Esophagus (tissue), 2 donors: ENCODE data around the gene XG. TPM values are rescaled to one million over a fixed set of nuclear protein-coding genes. Genes with fewer than 3 reads are reported as not detected.
"Not testable (repeated sequence)": the region's sequence is repeated elsewhere in the genome, so short reads cannot be mapped to it uniquely, and the experiment has no call there.

Experiments used
- H3K27ac ChIP-seq, 2 donors: one replicate each; pipeline ENCODE4 v1.5.1; 2013; ENCODE audit warnings: low read depth in 2 of 2, mild to moderate bottlenecking in 2 of 2, inconsistent platforms in 1 of 2, low read length in 1 of 2, moderate library complexity in 1 of 2
- H3K27me3 ChIP-seq, 2 donors: one replicate each; pipeline ENCODE4 v1.6.1; 2013; ENCODE audit warnings: low read length in 2 of 2, control low read depth in 1 of 2, mild to moderate bottlenecking in 1 of 2; ENCODE audit not compliant: insufficient read depth in 2 of 2, control insufficient read depth in 1 of 2
- H3K36me3 ChIP-seq, 2 donors: one replicate each; pipeline ENCODE4 v1.6.1; 2013; ENCODE audit warnings: low read length in 1 of 2; ENCODE audit not compliant: control insufficient read depth in 2 of 2, insufficient read depth in 2 of 2
- H3K4me1 ChIP-seq, 2 donors: one replicate each; pipeline ENCODE4 v1.6.1; 2013; ENCODE audit warnings: low read length in 1 of 2; ENCODE audit not compliant: control insufficient read depth in 2 of 2, insufficient read depth in 2 of 2
- H3K4me3 ChIP-seq, 2 donors: one replicate each; pipeline ENCODE4 v1.5.1; 2013; ENCODE audit warnings: low read length in 2 of 2, mild to moderate bottlenecking in 2 of 2, low read depth in 1 of 2, moderate library complexity in 1 of 2
- H3K9me3 ChIP-seq, 2 donors: one replicate each; pipeline ENCODE4 v1.6.1; 2013; ENCODE audit warnings: mild to moderate bottlenecking in 2 of 2, low read depth in 1 of 2, low read length in 1 of 2, moderate library complexity in 1 of 2; ENCODE audit not compliant: control insufficient read depth in 2 of 2, insufficient read depth in 1 of 2
- WGBS, 2 donors: extraction: QIAGEN DNeasy Blood & Tissue Kit; methylation state at CpG; one replicate each; pipeline ENCODE4 v1.1.7; 2013; 5-methylcytosine and 5-hydroxymethylcytosine counted together
- polyA plus RNA-seq, 2 donors: library from polyadenylated mRNA; stranded (reverse); fragments of 200-250 nt; gene quantifications; one replicate each; pipeline ENCODE4 v1.2.3, GENCODE V29; 2013
- donor health status: healthy with polysubstance abuse.
- donor health status: Bipolar disorder and iron deficiency.

Gene XG
- polyA plus RNA-seq = 10 to 100 TPM; 10.0 to 12.6 TPM

- H3K9me3 ChIP-seq, H3K4me1 ChIP-seq, H3K36me3 ChIP-seq, H3K27me3 ChIP-seq: not testable (repeated sequence)
- 43 to 54% methylated on average over 11 of the region's 11 CpGs for WGBS, 2 donors
- Histone ChIP-seq H3K27ac (peak within 1 kb of the TSS; percentile 42 to 63), H3K4me3 (peak within 1 kb of the TSS; percentile 19 to 43)
Measured at GRCh38 chrX:2751874-2752300, at the start of gene XG. Gene XG (plus strand): TSS chrX:2752040. CDS start chrX:2752275, 235 bp downstream.

- WGBS, 2 donors = 26 to 53% methylated on average over 14 of the region's 14 CpGs
- H3K9me3 ChIP-seq = no peaks in the 10 kb centered on the region
- H3K4me1 ChIP-seq = peaks cover 18 to 40% of the 10 kb centered on the region in 2 donors
- peaks cover 3 to 8% of the 10 kb centered on the region in 2 donors for H3K36me3 ChIP-seq
- peak overlapping the region; percentile 25 to 69 for H3K27ac ChIP-seq
- no peaks in the 10 kb centered on the region for H3K27me3 ChIP-seq
- H3K4me3 ChIP-seq = peak overlapping the region in 1 of 2 donors; percentile 10
Measured at GRCh38 chrX:2703991-2704369, 47.9 kb upstream of the XG start.

GRCh38 chrX:2705046-2705832 lies 46.6 kb upstream of the XG start:
- H3K4me1 ChIP-seq = peaks cover 22 to 47% of the 10 kb centered on the region in 2 donors
- H3K9me3 ChIP-seq = no peaks in the 10 kb centered on the region
- 66 to 67% methylated on average over 18 of the region's 18 CpGs for WGBS, 2 donors
- H3K27me3 ChIP-seq = no peaks in the 10 kb centered on the region
- H3K36me3 ChIP-seq = peaks cover 0 to 4% of the 10 kb centered on the region in 2 donors
- no peak overlapping the region for H3K4me3 ChIP-seq
- H3K27ac ChIP-seq = peak overlapping the region; percentile 24 to 25

GRCh38 chrX:2707334-2707760 lies 44.5 kb upstream of the XG start:
- Histone ChIP-seq H3K27ac (peak overlapping the region; percentile 83 to 91), H3K36me3 (peaks cover 0 to under 1% of the 10 kb centered on the region in 2 donors), H3K9me3 (no peaks in the 10 kb centered on the region), H3K4me3 (no peak overlapping the region), H3K4me1 (peaks cover 18 to 41% of the 10 kb centered on the region in 2 donors), H3K27me3 (no peaks in the 10 kb centered on the region)
- 7 to 28% methylated on average over 12 of the region's 12 CpGs for WGBS, 2 donors

- 41 to 44% methylated on average over 6 of the region's 6 CpGs for WGBS, 2 donors
- H3K9me3 ChIP-seq = no peaks in the 10 kb centered on the region
- H3K36me3 ChIP-seq = peaks cover 5 to 6% of the 10 kb centered on the region in 2 donors
- peak overlapping the region; percentile 83 to 91 for H3K27ac ChIP-seq
- peaks cover 18 to 39% of the 10 kb centered on the region in 2 donors for H3K4me1 ChIP-seq
- no peak overlapping the region for H3K4me3 ChIP-seq
- H3K27me3 ChIP-seq = no peaks in the 10 kb centered on the region
Measured at GRCh38 chrX:2708021-2708420, 43.8 kb upstream of the XG start.

GRCh38 chrX:2708592-2709188 lies 43.1 kb upstream of the XG start:
- H3K4me3 ChIP-seq = no peak overlapping the region
- peaks cover 18 to 36% of the 10 kb centered on the region in 2 donors for H3K4me1 ChIP-seq
- H3K27me3 ChIP-seq = no peaks in the 10 kb centered on the region
- H3K27ac ChIP-seq = peak overlapping the region; percentile 83 to 91
- WGBS, 2 donors = 78 to 83% methylated on average over 10 of the region's 10 CpGs
- no peaks in the 10 kb centered on the region for H3K9me3 ChIP-seq
- peaks cover 5 to 12% of the 10 kb centered on the region in 2 donors for H3K36me3 ChIP-seq

- 80 to 86% methylated on average over 9 of the region's 9 CpGs for WGBS, 2 donors
- peaks cover 18 to 31% of the 10 kb centered on the region in 2 donors for H3K4me1 ChIP-seq
Measured at GRCh38 chrX:2709556-2709955, 42.3 kb upstream of the XG start.

GRCh38 chrX:2710041-2710840 lies 41.6 kb upstream of the XG start:
- Histone ChIP-seq H3K4me1 (peaks cover 18 to 30% of the 10 kb centered on the region in 2 donors), H3K36me3 (peaks cover 8 to 17% of the 10 kb centered on the region in 2 donors), H3K27me3 (no peaks in the 10 kb centered on the region), H3K27ac (peak overlapping the region; percentile 91 to 96), H3K4me3 (peak overlapping the region in 1 of 2 donors; percentile 28), H3K9me3 (no peaks in the 10 kb centered on the region)
- 9 to 24% methylated on average over 15 of the region's 15 CpGs for WGBS, 2 donors

More at GRCh38 chrX:2709556-2709955, 42.3 kb upstream of the XG start:
- Histone ChIP-seq H3K36me3 (peaks cover 5 to 12% of the 10 kb centered on the region in 2 donors), H3K27ac (peak overlapping the region; percentile 91 to 96), H3K9me3 (no peaks in the 10 kb centered on the region), H3K4me3 (no peak overlapping the region), H3K27me3 (no peaks in the 10 kb centered on the region)

GRCh38 chrX:2711441-2711840 lies 40.4 kb upstream of the XG start:
- H3K4me3 ChIP-seq = no peak overlapping the region
- H3K27me3 ChIP-seq = no peaks in the 10 kb centered on the region
- 91 to 93% methylated on average over 2 of the region's 2 CpGs for WGBS, 2 donors
- H3K9me3 ChIP-seq = no peaks in the 10 kb centered on the region
- peaks cover 8 to 20% of the 10 kb centered on the region in 2 donors for H3K36me3 ChIP-seq
- H3K27ac ChIP-seq = no peak overlapping the region
- H3K4me1 ChIP-seq = peaks cover 18 to 27% of the 10 kb centered on the region in 2 donors
